GM19328 (cell line): ENCODE results near the gene MAPKAPK2.
A peak's percentile ranks its signal among the peaks of the same experiment; 100 is the strongest.
"Not testable (repeated sequence)": the region's sequence is repeated elsewhere in the genome, so short reads cannot be mapped to it uniquely, and the experiment has no call there.

Experiments used
- ATAC-seq: cut with Tn5 transposase; IDR thresholded peaks from one replicate; pipeline ENCODE4 v1.9.1; 2021; ENCODE audit warnings: mild to moderate bottlenecking, moderate library complexity; ENCODE audit not compliant: unreplicated experiment

The MAPKAPK2 gene

DNA sequence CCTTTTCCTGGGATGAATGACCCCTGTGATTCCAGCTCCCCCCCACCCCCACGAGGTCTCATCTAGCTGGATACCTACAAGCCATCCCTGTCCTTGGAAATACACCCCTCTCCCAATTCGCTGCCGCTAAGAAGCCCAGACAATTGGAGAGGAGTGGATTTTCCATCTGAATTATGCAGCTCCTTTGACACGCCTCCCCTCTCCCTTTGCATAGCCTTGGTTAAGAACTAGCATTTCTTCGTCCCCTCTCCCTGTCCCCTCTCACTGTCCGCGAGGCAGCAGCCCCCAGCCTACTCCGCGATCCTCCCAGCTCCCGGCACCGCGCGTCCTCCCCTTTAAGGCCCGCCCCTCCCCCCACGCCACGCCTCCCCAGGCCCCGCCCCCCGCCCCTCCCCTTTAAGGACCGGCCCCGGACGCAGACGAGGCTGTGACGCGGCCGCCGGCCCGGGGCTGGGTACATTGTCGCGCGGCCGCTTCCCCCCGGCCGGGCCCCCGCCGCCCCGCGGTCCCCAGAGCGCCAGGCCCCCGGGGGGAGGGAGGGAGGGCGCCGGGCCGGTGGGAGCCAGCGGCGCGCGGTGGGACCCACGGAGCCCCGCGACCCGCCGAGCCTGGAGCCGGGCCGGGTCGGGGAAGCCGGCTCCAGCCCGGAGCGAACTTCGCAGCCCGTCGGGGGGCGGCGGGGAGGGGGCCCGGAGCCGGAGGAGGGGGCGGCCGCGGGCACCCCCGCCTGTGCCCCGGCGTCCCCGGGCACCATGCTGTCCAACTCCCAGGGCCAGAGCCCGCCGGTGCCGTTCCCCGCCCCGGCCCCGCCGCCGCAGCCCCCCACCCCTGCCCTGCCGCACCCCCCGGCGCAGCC lies at the start of gene MAPKAPK2:
MAPKAPK2 (plus strand) TSS at position 428 of the 856 bp plus-strand sequence; CDS start at position 753, 325 bp downstream.
- peak; percentile 39 for ATAC-seq

DNA sequence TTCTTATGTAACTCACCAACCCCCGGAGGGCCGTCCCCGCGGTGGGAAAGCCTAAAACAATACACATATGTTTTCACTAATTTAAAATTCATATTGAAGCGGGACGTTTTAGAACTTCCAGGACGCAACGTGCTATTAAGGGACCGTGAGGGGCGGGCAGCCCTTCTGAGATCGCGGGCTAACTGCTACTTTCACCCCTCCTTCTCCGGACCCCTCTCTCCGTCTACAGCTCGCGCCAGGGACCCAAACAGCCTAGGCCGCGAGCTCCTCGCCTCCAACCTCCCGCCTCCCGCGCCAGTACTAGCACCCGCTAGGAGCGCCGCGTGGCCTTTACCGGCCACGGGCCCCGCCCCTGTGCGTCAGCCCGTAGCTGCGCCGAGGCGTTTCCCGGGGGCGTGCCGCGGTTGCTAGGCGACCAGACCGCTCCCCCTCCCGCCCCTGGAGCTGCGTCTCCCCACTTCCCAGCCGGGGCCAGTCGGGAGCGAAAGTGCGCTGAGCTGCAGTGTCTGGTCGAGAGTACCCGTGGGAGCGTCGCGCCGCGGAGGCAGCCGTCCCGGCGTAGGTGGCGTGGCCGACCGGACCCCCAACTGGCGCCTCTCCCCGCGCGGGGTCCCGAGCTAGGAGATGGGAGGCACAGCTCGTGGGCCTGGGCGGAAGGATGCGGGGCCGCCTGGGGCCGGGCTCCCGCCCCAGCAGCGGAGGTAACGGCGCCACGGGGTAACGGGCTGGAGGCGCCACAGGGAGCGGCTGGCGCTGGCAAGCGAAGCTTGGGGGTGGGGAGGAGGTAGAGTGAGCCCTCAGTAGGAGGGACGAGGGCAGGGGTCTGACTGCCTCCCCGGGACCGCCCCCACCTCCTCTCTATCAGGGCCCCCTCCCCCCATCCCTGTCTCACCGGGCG lies 49.4 kb upstream of the MAPKAPK2 start, which contains the start of gene DYRK3:
DYRK3 (plus strand) TSS at position 457 of the 898 bp plus-strand sequence; CDS start at position 625, 168 bp downstream.
- ATAC-seq: peak; percentile 91

DNA sequence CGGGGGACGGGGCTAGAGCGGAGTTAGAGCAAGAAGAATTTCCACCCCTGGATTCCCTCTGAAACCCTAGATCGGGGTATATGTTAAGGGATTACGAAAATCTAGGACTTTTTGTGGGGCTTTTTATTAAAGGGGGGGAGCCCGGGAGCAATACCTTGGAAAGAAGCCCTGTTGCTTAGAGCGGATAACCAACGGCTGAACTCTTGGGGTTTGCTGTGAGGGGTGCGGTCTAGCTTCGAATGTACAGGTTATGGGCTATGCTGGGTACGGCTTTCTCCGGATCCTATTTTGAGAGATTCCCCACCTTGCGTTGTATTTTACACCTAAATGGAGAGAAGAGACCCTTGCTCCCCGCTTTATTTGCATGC lies 48.7 kb upstream of the MAPKAPK2 start:
- no peak for ATAC-seq

DNA sequence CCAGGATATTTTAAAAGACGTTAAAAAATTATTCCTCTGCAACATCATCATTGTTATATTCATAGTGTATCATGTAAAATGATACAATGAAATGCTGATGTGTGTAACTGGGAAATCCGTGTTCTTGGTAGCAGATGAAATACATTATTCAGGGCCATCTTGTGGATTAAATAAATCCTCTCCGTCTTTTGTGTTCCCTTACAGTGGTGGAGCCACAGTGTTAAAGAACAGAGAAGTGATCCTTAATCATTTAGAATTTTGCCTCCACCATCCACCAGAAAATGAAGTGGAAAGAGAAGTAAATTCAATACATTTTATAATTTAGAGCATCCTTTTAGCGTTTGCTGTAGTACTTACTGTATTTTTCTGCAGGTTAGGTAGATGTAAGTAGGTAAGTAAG lies 48.0 kb upstream of the MAPKAPK2 start:
- no peak for ATAC-seq

DNA sequence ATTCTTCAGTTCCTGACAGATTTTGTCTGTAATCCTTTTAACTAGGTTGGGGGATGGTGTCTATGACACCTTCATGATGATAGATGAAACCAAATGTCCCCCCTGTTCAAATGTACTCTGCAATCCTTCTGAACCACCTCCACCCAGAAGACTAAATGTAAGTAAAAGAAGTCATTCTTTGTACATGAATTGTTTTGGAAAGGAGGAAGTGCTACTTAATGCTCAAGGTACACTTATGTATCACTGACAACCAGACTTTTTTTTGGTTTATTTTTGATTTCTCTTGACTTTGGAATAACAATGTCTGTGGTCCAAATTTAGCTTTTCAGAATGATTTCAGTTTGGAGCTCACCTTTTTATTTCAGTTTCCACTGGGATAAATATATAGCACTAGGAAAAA lies 47.1 kb upstream of the MAPKAPK2 start:
- ATAC-seq: no peak

DNA sequence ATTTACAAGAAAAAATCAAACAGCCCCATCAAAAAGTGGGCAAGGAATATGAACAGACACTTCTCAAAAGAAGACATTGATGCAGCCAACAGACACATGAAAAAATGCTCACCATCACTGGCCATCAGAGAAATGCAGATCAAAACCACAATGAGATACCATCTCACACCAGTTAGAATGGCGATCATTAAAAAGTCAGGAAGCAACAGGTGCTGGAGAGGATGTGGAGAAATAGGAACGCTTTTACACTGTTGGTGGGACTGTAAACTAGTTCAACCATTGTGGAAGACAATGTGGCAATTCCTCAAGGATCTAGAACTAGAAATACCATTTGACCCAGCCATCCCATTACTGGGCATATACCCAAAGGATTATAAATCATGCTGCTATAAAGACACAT lies 42.6 kb upstream of the MAPKAPK2 start:
- ATAC-seq: not testable (repeated sequence)

DNA sequence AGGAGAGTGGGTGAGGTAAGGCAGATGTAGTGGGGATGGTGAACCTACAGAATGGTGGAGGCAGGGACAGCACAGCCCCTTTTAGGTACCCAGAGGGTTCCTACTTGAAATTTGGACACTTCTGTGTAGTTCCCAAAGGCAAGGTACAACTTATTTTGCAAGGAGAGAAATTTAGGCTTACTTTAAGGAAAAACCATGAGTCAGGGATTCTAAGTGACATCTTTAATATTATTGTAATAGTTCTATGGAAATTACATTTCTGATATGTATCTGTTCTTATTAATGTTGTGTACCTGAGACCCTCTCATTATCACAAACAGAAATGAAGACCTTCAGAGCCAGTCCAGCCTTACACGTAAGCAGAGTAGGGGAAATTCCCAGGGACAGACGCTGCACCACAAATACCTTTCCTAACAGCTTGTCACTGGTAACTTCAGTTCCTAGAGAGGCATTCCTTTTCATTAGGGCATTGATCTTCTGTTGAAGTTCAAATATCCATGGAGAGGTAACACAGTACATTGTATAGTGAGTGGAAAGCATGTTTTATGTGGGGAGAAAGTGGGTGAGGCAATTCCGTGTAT lies 41.5 kb upstream of the MAPKAPK2 start:
- no peak for ATAC-seq

DNA sequence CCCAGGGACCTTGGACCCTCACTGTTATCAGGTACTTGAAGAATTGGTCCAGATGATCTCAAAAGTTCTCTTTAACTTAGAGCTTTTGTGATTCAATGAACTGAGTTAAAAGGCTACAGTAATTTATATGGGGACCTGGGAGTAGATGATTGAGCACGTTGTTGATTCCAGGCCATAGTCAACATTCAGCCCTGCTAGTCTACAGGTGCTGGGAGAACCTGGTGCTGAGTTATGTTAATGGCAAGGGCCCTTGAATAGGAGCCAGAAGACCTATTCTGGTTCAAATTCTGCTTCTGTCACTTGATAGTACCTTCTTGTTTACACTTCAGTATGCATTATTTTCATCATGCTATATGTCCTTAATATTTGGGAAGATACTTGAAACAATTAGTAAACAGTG lies 38.2 kb upstream of the MAPKAPK2 start:
- no peak for ATAC-seq

DNA sequence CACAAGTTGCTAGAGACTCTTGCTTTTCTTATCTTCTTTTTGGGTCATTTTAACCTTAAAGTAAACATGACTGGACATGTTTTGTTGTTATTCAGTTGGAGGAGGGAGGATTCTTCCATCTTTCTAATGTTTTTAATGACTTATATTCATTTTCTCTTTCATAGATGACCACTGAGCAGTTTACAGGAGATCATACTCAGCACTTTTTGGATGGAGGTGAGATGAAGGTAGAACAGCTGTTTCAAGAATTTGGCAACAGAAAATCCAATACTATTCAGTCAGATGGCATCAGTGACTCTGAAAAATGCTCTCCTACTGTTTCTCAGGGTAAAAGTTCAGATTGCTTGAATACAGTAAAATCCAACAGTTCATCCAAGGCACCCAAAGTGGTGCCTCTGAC lies 37.5 kb upstream of the MAPKAPK2 start:
- no peak for ATAC-seq

DNA sequence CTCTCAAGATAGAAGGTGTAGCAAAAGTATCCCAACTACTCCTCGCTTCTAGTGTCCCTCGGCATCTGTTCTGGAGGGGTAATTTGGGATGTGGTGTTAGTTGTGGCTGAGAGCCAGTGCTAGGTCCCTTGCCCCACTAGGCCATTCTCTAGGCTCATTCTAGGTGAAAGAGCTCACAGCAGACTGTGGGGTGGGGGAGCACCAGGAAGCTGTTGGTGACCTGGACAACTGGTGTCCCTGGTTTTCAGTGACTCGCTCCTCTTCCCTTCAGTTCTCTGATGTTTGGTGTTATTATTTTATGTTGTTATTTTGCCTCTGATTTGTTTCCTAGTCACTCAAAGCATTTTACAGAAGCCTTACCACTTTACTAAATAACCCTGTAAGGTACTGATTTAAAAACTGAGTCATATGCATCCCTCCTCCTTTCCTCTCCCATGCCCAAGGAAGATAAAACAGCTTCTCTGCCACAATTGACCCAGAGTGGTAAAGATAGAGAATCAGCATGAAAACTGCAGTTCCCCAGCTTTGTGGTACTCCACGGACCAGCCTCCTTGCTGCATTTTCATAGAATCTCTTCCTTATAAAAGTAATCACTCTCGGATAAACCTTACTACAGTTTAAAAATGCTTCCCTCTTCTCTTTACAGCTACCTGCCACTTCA lies 35.3 kb upstream of the MAPKAPK2 start:
- no peak for ATAC-seq

DNA sequence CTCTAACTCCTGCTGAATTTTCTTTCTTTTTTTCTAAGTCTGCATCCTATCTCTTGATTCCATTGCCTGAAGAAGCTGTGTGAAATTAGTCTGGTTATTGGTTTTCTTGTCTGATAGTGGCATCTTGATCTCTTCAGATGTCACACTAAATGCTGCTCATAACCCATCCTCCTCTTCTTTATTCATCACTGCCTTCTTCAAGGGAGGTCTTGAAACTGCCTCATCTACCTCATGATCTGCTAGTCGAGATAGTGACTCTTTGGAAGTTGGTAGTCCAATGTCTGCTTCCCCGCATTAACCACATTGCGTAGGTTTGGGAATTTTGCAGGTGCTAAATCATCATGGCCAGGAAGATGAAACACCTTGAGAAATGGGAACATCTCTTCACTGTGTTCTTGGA lies 33.7 kb upstream of the MAPKAPK2 start:
- no peak for ATAC-seq

DNA sequence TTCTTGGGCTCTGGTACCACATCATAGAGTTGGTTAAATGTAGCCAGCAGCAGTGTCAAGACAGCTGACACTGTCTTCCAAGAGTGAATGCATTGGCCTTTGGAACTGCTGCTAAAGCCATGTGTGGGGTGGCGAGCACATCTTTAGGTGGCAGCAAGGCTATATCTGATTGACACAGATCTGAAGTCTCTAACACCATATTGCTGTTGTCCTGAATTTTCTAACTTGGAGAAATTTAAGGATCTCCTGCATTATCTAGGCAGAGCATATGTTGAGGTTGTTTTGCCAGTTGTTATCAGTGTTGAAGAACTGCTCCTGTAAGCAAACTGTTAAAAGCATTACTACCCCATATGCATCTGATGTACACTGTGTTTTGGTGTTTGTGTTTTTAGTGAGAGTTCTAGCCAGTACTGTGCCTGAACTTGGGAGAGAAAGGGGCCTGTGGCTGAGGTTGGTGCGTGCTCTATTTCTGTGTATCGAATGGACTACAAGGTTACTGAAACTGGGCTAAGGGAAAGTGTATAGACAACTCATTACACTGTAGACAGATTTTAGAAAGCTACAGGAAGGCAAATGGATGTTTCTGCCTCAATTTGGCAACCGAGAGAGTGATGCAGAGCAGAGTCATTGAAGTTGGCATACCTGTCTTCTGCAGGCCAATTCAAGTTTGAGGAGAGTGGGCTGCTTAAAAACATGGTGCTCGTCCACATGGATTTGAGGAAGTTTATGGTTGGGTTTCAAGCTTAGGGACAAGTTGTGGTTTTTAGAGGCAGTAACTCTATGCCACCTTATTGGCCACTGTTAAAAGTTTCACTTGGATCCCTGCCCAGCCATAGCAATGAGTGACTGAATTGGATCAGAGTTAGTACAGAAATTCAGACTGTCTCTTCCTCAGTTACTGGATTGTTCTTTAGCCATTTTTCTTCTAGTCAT lies 32.5 kb upstream of the MAPKAPK2 start:
- no peak for ATAC-seq

DNA sequence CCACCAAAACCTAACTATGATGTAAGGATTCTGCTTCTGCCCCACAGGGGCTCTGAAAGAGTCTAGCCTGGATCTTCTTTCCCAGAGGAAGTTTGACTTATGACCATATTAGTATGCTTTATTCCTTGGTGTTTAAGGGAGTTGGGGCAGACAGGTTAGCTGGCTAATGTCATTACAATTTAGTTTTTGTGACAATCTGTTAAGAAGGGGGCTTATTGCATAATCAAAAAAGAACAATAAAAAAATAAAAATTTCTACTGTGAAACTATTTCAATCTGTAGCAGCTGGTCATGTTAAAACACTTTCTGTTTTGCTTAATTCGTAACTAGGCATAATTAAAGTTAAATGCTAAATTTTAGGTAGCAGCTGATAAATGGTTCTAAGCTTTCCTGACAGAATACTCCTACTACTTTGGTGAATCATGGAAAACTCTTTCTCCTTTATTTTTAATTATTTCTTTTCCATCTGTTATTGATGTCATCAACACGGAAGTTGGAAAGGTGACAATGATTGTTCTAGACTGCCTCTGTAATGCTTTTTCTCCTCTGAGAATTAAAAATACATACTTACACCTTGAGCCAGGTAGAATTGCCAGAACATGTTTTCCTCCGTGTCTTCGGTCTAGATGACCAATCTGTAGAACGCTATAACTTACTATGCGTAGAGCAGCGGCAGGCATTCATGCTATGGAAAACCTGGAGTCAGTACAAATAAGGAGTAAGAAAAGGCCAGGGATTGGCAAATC lies 30.8 kb upstream of the MAPKAPK2 start:
- ATAC-seq: no peak

DNA sequence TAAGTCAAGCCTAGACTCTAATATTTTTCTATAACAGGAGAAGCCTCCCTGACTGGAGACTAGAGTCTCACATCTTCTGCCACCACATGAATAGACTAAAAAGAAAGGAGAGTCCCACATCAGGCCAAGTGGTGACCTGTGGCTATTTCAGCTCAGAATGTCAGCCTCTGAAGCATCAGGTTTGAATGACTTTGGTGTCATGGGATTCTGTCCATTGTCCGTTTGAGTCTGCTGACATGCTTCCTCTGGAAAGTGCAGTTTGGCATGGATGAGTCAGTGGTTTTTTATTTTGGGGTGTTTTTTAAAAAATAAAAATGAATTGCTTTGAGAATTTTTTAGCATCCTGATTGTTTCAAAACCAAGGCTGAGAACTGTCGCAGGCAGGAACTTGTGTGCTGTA lies 29.9 kb upstream of the MAPKAPK2 start:
- no peak for ATAC-seq

DNA sequence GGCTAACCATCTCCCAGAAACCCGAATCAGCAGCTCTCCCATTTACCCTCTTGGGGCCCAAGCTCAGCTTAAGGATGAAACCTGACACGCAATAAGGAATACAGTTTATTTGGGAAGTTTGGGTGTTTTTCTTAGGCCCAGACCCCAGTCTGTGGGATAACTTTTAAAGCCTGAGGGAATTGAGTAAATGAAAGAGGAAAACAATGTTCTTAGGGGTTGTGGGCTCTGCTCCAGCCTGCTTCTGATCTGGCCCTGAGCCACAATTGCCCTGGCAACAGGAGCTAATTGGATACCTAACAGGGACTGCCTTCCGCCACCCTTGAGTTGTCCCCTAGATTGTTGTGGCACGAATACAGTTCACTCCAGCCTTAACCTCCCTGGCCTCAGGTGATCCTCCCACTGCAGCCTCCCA lies 29.2 kb upstream of the MAPKAPK2 start:
- no peak for ATAC-seq

DNA sequence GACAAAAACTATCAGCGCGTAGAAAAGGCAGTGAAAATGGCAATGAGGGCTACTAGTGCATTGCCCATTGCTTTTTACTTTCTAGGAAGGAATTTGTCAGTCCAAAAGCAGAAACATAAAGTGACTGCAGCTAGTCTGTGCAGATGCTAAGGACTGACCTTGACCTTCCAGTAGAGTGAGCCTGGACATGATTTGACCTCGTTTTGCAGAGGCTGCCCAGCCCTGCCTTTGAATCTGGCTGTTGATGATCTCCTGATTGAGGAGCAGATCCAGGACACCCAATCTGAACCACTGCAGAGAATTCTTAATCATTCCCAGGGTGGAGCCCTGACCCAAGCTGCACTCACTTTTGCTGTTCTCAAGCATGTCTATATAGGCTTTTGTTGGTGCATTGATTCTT lies 27.8 kb upstream of the MAPKAPK2 start:
- no peak for ATAC-seq

DNA sequence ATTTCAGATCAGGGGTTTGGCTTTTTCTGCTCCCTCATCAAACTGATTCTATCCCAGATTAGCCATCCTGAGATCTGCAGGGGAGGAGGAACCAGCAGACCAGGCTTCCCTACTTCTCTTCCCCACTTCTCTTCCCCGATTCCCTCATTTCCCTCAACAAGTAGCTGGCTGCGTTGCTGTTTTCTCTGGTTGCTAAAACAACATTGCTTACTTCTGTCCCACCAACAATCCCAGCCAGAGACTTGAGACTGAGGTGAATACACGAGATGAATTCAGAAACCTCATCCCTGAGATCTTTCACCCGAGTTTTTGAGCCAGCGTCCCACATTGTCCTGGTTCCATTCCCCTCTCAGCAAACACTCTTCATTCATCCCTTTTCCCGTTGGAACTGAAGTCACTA lies 27.0 kb upstream of the MAPKAPK2 start:
- ATAC-seq: no peak

DNA sequence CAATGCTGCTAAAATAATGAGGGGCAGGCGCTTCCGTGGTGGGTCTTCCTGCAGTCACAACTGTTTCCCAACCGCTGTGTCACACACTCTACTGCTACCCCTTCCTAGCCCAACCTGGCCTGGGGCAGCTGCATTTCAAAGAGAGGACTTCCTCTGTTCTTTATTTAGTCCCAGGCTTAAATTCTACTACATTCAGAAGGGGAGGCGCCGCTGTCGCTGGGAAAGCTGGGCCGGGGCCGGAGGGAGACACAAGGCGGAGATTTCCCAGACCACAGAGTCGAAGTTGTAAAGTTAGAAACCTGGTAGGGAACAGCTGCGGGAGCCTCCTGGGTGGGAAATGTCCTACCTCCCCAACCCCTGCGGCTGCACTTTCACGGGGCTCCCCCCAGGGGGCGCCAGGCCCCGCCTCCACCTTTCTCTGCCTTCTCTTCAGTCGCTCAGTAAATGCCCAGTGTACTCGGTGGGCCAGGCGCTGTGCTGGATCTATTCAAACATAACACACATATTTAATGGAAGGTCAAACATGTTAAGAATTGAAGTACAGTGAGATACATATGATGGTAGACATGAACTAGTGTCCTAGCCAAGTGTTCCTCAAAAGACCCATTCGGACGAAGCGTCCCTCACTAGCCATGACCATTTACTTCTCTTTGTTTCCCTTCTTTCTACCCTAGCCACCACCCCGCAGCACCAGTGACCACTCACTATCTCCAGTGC lies 26.3 kb upstream of the MAPKAPK2 start:
- no peak for ATAC-seq

DNA sequence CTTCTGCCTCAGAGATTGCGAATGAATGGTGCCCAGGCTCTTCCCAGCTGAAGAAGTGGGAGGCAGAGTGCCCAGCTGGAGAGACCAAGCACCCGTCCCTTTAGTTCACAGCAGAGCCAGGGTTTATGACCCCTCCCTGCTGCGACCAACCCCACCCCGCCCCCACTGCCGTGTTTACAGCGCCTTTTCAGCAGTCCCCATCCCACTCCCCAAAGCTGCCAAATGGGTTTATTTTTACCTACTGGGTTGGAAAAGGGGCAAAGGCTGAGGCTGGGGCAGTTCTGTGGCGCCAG lies 25.8 kb upstream of the MAPKAPK2 start:
- ATAC-seq: no peak
